ENCODE measurements around the gene TRMT2B.
"Not testable (repeated sequence)": the region's sequence is repeated elsewhere in the genome, so short reads cannot be mapped to it uniquely, and the experiment has no call there.

TRMT2B gene, protein sequence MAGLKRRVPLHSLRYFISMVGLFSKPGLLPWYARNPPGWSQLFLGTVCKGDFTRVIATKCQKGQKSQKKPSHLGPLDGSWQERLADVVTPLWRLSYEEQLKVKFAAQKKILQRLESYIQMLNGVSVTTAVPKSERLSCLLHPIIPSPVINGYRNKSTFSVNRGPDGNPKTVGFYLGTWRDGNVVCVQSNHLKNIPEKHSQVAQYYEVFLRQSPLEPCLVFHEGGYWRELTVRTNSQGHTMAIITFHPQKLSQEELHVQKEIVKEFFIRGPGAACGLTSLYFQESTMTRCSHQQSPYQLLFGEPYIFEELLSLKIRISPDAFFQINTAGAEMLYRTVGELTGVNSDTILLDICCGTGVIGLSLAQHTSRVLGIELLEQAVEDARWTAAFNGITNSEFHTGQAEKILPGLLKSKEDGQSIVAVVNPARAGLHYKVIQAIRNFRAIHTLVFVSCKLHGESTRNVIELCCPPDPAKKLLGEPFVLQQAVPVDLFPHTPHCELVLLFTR

DNA sequence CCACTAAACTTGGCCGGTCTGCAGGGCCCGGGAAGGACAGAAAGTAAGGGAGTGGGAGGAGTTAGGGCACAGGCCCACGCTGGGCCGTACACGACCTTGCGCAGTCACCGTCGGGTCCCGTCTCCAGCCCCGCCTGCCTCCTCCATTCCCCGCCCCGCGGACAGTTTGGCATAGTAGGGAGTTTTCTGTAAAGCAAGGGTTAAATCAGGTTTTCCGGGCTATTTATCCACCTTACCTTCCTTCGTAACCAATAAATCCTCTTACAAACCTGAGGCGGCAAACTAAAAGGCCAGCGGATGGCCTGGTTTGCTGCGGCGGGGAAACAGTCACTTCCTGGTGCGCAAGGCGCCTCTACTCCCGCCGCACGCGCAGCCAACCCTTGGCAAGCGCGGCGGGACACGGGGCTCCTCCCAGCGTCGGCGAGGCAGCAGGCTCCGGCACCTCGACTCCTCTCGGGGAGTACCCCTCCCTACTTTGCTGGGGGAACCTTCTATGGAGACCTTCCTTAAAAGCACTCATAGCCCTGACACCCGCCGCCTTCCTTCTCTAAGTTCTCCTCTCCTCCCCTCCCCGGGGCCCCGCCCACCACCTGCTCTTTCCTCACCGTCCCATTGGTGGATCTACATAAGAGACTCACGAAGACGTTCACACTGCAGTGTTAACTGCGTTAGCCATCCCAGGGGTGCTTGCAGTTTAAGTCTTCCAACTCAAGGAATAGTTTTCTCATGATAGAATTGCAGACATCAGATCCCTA is at the start of gene TRMT2B:
TSS of gene TRMT2B (minus strand) at position 563 of the 754 bp plus-strand sequence. CDS start 9,822 bp downstream, outside the sequence.
- DNase-seq = peak; percentile 83

DNA sequence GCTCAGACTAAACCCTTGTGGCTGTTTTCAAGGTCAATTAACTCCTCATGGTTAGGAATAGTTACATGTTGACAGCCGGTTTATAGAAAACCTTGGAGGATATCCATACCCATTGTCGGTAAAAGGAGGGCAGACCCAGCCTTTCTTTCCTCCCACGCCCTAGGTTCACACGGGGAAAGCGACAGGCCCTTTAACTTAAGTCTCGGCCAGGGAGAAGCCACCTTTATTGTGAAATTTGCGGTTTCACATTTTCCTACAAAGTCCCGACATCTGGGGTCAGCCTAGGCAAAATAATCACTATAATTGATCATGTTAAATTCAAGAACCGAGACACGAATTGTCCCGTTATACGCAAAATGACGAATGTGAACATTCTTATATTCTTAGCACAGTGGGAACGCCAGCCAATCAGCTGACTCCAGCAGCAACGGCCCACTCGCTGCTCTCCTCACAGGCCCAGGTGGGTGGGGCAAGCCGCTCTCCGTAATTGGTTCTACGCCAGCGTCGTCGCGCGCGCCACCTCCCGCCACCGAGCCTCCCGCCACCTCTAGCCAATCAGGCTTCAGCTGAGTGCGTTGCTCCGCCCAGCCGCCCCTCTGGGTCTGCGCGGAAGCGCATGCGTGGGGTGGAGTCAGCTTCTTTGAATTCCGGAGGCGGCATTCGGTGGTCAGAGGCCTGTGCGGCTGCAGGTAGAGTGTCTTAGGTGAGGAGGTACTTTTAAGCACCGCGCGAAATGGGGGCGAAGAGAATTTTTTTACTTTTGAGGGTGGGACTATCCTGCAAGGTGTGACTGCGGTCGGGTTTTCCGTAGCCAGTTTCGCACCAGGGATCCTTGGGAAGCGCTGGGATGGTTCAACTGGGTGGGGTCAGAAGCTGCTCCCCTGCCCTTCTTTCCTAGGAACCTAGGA is 45.9 kb upstream of the TRMT2B start, which contains the start of gene CENPI:
TSS of gene CENPI (plus strand) at position 659 of the 908 bp plus-strand sequence. CDS start 2,867 bp downstream, outside the sequence.
- peak; percentile 95 for DNase-seq

DNA sequence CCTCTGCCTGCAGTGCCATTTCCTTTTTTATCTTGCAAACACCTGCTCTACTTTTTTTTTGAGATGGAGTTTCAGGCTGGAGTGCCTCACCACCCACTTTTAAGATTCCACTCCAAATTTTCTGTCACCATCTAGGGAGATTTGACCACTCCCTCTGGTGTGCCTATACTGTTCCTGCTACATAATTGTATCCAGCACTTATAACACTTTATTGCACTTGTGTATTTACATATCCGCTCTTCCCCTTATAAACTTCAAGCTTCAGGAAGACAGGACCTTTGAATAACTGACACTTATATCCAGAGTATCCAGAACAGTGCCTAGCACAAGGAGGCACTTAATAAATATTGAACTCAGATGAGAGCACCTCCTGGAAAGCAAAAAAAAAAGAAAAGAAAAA is 39.9 kb upstream of the TRMT2B start:
- DNase-seq = no peak

DNA sequence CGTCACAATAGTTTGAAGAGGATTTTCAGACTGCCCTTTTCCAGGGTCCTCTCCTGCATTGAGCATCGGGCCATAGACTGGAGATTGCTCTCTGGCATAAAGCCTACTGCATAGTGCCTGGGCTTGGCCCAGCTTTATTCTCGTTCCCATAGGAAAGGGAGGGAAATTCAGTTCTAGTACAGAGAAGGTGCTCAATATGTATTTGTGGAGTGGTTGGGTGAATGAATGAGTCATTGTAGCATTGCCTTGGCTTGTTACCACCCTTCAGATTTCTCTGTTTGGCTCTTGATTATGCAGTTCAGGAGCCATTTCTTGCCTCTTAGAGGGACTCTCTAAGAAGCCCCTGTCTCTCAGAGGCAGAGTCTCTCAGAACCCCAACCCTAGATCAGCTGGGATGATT is 29.3 kb upstream of the TRMT2B start:
- no peak for DNase-seq

DNA sequence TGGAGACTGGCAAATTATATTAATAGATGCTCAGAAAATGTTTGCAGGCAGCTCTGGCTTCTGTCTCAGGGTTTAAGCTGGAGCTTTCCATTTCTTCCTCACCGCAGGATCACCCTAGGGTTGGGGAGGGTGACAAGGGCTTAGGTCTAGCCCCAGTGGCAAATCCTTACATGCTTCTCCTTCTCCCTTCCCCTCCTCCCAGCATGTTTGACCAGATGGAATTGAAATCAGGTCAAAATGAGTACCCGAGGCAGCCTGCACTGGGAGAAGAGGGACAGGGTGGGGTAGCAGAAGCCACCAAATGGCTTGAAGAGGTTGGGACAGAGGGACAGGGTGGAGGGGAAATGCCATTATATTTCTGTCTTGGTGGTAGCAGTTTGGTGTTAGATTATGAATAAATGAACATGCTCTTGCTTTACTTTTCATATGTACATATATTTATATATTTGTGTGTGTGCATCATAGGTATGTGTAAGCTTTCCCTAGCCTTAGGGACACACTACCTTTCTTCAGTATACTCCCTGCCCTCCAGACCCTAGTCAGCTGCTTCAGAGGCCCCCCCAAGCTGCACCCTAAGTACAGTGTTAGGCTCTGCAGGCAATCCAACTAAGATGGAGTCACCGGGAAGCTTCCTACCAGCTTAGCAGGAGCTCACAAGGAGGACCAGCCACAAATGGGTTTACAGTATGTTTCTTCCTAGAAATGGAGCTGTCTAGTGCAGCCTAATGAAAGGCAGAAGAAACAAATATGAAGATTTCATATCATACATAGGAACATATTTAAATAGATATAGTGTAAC is 28.6 kb upstream of the TRMT2B start:
- DNase-seq = no peak

DNA sequence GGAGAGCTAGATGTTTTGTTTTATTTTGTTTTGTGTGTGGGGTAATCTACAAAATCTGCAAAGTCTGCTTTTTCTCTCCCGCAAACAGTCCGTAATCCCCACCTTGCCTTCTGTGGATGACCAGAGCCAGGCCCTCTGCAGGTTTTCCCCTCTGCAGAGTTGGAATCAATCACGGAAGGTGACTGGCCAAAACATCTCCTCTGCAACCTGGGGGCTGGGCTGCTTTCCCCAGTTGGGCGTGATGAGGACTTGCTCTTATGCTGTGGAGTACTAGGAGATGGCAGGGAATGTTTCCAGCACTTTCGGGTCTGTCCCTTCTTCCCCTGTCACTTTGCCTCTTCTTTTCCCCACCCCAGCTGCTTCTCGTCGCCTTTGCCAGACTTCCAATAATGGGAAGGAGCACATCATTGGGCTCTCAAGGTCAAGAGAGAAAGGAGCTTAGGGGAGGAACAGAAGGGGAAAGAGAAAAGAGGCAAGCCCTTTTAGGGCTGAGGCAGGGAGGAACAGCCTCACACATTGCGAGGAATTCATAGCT is 27.9 kb upstream of the TRMT2B start:
- no peak for DNase-seq

DNA sequence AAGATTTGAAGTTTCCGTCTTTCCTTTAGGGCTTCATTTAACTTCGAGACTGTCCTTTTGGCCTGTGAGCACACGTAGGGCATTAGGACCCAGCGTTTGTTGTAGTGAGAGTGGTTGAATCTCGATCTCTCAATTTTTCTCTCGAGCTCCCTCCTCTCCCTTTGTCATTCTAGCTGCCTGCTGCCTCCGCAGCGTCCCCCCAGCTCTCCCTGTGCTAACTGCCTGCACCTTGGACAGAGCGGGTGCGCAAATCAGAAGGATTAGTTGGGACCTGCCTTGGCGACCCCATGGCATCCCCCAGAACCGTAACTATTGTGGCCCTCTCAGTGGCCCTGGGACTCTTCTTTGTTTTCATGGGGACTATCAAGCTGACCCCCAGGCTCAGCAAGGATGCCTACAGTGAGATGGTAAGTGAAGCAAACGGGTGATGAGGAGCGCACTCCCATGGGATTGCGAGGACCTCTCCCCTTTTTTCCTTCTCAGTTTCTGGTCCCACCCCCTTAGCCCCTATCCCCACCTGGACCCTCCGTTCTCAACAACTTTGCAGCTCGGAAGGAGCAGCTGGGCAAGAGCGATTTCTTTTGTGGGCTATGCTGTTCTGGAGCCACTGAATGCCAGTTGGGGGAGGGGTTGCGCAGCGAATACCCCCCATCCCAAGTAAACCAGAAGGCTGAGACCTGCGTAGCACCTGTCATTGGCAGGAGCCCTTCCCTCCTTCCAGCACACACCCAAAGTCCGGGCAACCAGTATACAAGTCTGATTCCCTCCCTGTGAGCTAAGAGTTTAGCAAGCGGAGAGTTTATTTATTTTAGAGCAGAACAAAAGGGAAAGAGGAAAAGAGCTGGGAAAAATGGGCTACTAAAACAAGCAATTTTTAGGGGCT is 27.0 kb upstream of the TRMT2B start, which contains the start of gene TMEM35A:
TSS of gene TMEM35A (plus strand) at position 164 of the 883 bp plus-strand sequence. CDS start at position 288, 124 bp downstream.
- DNase-seq = no peak

DNA sequence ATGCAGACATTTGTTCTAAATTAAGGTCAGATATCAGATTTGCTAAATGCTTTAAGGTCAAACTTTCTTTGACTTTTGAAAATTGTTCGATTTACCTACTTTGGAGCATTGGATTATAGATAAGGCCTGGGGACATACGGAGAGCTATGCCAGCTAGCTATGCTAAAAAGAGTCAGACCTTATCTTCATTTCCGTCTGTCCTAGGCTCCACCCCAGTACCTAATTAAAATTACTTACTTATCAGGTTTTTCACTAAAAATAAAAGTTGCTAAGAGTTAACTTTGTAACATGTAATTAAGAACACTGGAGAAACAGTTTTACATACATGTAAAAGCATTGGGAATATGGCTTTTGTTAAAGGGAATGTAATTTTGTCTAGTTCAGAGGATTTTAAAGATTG is 19.7 kb upstream of the TRMT2B start:
- no peak for DNase-seq

DNA sequence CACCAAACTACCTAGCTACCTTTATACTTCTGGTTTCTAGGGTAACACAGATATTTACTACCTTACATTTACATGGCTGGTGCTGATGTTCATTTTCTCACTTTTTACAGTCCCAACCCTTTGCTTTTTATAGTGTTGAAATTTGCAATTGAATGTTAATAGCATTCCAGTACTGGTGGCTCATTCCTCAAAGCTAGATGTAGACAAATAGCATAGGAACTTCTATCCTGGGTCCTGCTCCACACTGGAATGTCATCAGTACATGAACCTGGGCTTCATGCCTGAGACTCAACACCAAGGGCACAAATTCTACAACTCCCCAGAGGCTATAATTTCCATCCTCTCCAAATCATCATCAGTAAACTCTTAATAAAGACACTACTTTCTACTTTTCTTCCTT is 10.3 kb upstream of the TRMT2B start:
- DNase-seq = no peak

DNA sequence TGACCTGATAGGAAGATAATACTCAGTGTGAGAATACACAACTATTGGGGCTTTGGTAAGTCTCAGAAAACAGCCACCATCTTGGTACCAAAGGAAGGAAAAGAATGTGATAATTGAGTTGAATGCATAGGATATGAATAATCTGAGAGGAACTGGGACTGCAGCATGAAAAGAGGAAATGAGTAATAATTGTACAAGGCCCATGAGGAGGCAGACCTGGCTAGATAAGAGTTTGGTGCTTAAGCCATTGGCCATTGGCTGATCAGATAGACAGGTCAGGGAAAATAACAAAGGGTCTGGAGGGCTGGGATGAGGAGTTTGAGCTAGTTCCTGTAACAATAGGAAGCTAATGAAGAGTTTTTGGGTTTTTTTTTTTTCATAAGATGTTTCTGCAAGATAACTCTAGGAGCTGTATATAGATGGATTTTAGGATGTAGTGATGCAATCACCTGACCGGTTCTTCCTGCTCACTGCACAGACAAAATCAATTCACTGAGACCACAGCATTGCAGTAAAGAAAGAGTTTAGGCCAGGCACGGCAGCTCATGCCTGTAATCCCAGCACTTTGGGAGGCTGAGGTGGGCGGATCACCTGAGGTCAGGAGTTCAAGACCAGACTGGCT is 5.3 kb upstream of the TRMT2B start:
- no peak for DNase-seq

DNA sequence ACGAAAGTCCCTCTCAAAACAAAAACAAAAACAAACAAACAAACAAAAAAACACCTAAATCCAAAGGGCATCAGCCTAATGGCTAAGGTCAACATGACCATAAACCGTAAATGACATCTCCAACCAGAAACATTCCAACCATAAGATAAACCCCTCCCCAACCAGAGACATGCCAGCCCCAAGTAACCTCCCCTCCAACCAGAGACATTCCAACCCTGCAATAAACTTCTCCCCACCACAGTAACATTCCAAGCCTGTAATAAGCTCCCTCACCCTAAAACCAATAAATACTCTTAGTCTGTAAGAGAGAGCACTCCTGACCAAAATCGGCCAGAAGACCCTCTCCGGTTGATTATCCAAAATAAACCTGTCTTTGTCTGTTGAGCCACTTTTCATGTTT is 4.6 kb upstream of the TRMT2B start:
- DNase-seq = not testable (repeated sequence)

DNA sequence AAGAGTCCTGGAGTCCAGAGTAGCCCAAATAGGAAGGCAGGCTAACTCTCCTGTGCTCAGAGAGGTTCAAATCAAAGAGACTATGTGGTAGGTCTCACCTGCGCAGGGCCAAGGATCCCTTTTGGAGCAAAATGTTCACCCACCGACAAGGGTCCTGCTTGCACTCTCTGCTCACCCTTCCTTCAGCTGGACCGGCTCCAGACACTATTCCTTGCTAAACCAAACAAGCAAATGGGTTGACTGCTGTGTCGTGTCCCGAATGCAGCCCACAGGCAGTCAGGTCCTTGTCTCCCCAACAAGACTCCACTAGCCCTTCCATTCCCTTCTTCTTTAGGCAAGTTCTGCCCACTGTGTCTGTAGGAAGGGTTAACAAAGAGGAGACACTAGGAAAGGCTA is 760 bp downstream of the TRMT2B start:
- DNase-seq = no peak

DNA sequence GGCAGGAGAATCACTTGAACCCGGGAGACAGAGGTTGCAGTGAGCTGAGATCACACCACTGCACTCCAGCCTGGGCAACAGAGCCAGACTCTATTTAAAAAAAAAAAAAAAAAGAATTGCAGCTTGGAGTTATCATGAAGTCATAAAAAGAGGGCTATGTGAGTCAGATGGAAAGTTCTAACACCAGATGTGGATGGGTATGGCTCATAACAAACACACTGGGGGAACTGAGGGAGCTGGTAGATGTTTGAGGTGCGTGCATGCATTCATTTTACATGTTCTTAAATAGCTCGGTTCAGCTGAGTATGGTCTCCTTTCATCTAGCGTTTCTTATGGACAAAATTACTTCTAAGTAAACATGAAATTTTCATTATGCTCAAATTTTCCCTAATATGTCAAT is 11.7 kb downstream of the TRMT2B start:
- DNase-seq = no peak

DNA sequence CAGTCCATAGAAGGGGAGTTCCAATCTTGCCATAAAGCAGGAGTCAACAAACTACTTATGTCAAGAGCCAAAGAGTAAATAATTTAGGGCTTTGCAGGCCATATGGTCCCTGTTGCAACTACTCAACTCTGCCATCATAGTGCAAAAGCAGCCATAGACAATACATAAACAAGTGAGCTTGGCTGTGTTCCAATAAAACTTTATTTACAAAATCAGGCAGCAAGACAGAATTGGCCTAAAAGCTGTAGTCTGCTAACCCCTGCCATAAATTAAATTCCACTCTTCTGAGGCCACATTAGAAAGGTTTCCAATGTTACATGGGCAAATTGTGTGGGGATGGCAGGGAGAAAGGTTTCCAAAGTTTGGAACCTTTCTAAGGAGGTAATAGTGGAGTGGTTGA is 14.7 kb downstream of the TRMT2B start:
- DNase-seq = no peak

DNA sequence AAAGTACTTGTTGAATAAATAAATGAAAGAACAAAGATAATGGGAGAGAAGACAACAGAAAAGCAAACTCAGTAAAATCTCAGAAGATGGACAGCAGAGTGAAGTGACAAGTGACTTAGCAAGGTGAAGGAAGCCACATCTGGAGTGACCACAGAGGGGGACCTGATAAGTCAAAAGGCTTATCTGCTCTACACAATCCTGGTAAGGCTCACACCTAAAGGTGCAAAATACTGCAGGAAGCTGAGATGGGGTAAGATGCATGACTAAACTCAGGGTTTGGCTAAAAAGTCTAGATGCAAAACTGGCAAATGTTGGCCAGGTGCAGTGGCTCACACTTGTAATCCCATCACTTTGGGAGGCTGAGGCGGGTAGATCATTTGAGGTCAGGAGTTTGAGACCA is 22.2 kb downstream of the TRMT2B start:
- no peak for DNase-seq

DNA sequence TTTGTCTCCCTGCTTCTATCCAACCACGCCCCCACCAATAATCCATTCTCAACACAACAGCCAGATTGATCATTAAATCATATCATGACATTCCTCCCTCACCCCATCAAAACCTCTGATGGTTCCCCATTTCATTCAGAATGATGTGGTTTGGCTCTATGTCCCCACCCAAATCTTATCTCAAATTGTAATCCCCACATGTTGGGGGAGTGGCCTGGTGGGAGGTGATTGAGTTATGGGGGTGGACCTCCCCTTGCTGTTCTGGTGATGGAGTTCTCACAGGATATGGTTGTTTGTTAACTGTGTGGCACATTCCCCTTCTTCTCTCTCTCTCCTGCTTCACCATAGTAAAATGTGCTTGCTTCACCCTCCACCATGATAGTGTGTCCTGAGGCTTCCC is 23.3 kb downstream of the TRMT2B start:
- DNase-seq = no peak

DNA sequence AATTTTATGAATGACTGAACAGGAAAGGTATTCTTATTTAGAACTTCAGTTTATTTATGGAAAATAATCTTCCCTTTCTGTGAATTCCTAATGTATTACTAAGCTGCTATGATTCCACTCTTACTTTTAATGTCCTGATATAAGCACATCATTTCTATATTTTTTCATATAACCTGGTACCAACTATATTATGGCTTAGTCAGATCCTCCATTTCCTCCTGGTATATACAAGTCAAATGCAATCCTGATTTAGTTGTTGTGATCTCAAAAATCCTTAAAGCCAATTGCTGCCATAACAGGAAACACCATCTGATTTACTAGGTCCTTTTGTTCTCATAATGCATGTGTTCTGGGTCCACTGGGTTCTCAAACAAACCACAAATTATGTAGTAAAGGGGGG is 26.8 kb downstream of the TRMT2B start:
- DNase-seq = no peak

DNA sequence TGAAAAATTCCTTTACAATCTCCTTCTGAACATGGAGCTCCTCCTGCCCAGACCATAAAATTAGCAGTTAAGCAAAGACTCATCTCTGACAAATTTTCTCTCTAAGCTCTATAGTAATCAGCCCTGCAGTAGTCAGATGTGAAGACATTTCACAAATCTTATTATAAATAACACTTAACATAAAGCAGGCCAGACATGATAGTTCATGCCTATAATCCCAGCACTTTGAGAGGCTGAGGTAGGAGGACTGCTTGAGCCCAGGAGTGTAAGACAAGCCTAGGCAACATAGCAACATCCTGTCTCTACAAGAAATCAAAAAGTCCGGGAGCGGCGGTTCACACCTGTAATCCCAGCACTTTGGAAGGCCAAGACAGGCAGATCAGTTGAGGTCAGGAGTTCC is 29.9 kb downstream of the TRMT2B start:
- no peak for DNase-seq

DNA sequence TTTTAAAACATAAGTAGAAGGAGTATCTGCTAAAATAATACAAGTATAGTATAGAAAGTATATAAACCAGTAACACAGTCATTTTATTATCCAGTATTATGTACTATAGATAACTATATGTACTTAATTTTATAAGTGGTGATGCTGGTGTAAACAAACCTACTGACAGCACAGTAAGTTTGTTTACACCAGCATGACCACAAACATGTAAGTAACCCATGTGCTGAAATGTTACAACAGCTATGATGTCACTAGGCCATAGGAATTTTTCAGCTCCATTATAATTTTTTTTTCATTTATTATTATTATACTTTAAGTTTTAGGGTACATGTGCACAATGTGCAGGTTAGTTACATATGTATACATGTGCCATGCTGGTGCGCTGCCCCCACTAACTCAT is 39.9 kb downstream of the TRMT2B start:
- DNase-seq = not testable (repeated sequence)

DNA sequence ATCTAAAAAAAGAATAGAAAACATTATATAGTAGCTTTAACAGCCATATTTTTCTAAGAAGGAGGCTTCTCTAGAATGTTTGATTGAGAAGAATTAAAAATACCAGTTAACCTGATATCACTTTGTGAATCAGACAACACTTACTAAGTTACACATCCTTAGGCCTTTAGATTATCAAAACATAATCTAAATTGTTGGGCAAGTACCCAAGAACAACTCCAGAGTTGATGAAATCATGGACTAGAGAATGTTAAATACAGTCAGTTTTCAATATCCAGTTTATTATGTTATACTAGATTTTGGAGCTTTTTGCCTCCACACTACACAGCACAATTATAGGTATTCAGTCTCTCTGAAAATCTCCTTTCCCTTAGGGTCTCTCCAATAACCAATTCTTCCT is 42.8 kb downstream of the TRMT2B start:
- no peak for DNase-seq

Measured in CD4-positive, alpha-beta T cell treated with Interleukin-10 for 1 hour (primary cell).